Left colon (tissue), 2 donors: ENCODE results near the gene LSR. TPM values are rescaled to one million over a fixed set of nuclear protein-coding genes. Genes with fewer than 3 reads are reported as not detected.

Experiments
- ATAC-seq: fragments of 200-7000 bp; cut with Tn5 transposase; one replicate; pipeline ENCODE4 v1.9.1; 2020; ENCODE audit warnings: mild to moderate bottlenecking, moderate library complexity
- DNase-seq, 2 donors: peaks; one replicate each; pipeline ENCODE4 v3.0.0-alpha.2; 2020
- intact Hi-C, 2 donors: fragments of 100-400 bp; cut with DNase I in 1 of 2; cut with micrococcal nuclease in 1 of 2; formaldehyde crosslinking; loops; one replicate each; pipeline versions ENCODE4 v1.11.2 to v1.14.0; 2022; cut with DNase I, micrococcal nuclease
- total RNA-seq, 2 donors: library from RNA; stranded (reverse); fragmentation: NEBNext Ultra II Directional; extraction: Animal tissue kit (Norgen Biotek cat#: 25700); gene quantifications; one replicate each; pipeline ENCODE4 v1.2.1, GENCODE V29; 2021
- donor health status: DM: no; HTN: no; CAD: no.
- donor health status: DM: yes; HTN: yes; CAD: no.

The LSR gene
- total RNA-seq, 2 donors from 2014 or later, result 323 to 324 TPM

GRCh38 chr19:35306473-35307246 lies 57.9 kb downstream of the LSR start:
- intact Hi-C loops, result no loop called here
- ATAC-seq (no peak), DNase-seq (no peak)

- no peak for ATAC-seq
- no peak for DNase-seq
- intact Hi-C loops, result no loop called here
Measured at GRCh38 chr19:35307931-35308330, 59.1 kb downstream of the LSR start.

DNA sequence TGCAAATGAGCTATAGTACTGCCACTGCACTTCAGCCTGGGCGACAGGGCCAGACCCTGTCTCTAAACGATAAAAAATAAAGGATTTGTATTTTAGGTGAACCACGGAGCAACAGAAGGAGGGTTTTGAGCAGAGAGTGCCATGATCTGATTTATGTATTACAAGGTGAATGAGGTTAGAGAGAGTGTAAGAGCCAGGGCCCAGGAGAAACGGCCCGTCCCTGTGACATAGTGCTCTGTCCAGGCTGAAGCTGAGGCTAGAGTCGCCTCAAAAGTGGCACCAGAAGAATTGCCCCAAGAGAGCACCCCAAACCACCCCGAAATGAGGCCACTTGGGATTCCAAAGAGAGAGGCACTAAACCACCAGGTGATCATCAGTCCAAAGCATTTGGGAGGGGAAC lies 60.1 kb downstream of the LSR start:
- intact Hi-C loops, result no loop called here
- ATAC-seq (no peak), DNase-seq (no peak)

- intact Hi-C loops, result no loop called here
- ATAC-seq, result no peak
- no peak for DNase-seq
Measured at GRCh38 chr19:35309481-35310279, 60.9 kb downstream of the LSR start.

DNA sequence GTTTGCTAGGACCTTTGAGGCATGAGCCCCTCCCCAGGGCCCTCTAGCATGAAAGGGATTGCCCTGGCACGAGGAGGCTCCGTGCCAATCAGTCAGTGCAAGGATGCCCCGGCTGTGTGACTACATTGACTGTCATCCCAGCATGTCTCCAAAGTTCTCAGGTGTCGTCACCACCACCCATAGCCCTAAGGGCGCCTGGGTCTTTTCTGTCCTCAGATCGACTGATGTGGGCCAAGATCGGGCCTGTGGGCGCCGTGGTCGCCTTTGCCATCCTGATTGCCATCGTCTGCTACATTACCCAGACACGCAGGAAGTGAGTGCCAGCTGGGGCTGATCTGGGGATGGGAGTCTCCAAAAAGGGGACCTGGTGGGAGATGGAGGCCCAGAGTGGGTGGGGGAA lies 61.5 kb downstream of the LSR start:
- ATAC-seq, result no peak
- intact Hi-C loops, result no loop called here
- DNase-seq, result no peak

GRCh38 chr19:35310811-35311465 lies 62.1 kb downstream of the LSR start:
- no peak for ATAC-seq
- intact Hi-C loops, result no loop called here
- DNase-seq, result no peak

- ATAC-seq (no peak), DNase-seq (no peak)
- intact Hi-C loops, result no loop called here
Measured at GRCh38 chr19:35311901-35312665, 63.3 kb downstream of the LSR start.

DNA sequence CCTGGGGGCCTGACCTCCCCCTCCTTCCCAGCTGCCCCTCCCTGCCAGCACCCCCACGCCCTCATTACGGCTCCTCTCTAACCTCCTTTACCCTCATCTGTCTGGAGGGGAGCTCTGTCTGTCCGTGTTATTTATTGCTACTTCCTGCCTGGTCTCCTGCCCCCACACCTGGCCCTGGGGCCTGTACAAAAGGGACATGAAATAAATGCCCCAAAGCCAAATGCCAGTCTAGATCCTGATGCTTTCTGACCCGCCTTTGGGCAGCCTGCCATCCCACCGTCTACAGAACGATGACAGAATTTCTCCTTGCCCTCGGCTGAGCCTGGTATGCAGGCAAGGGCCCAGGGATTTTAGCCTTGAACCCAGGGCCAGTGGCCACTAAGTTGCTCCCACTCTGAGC lies 64.8 kb downstream of the LSR start:
- intact Hi-C loops, result no loop called here
- DNase-seq (no peak), ATAC-seq (no peak)

DNA sequence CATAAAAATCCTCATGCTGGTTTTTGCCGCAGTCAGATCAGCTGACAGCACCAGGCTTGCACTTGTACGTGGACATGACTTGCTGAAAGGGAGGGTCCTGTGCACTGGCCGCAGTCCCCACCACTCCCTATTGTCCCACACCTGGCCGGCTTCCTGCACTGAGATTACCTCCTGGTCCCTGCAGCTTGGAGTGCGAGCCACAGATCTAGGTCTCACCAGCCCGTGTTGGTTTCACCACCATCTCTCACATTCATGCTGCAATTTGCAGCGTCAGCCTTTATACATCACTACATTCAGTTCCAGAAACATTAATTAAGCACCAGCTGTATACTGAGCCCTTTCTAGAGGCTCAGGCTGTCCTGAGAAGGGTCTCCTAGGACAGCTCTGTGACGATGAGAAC lies 65.2 kb downstream of the LSR start:
- intact Hi-C loops, result no loop called here
- ATAC-seq (no peak), DNase-seq (no peak)

DNA sequence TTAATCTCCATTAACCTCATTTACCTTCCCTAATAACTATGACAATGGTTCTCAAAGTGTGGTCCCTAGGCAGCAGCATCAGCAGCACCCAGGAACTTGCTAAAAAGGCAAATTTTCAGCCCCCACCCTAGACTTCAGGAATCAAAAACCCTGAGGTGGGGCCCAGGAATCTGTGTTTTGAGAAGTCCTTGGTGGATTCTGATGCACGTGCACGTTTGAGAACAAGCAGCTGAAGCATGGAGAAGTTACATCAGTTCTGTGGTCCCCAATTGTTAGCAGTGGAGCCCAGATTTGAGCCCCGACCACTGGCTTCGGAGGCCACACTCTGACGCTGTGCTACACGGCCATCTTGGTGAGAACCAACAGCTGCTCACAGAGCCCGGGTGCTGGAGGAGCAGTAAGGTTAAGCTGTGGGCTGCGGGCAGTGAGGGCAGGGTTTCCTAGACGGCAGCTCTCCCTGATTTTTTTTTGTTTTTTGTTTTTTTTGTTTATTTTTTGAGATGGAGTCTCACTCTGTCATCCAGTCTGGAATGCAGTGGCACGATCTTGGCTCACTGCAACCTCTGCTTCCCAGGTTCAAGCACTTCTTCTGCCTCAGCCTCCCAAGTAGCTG lies 66.2 kb downstream of the LSR start:
- intact Hi-C loops, result no loop called here
- no peak for ATAC-seq
- no peak for DNase-seq

DNA sequence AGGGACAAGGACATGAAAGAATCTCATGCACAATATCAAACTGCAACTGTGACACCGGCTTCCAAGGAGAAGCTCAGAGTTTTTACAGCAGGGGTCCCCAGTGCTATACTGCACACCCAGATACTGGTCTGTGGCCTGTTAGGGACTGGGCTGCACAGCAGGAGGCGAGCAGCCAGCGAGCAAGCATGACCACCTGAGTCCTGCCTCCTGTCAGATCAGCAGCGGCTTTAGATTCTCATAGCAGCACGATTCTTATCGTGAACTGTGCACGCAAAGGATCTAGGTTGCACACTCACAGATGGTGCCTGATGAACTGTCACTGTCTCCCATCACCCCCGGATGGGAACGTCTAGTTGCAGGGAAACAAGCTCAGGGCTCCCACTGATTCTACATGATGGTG lies 67.1 kb downstream of the LSR start:
- DNase-seq, result no peak
- intact Hi-C loops, result no loop called here
- no peak for ATAC-seq

DNA sequence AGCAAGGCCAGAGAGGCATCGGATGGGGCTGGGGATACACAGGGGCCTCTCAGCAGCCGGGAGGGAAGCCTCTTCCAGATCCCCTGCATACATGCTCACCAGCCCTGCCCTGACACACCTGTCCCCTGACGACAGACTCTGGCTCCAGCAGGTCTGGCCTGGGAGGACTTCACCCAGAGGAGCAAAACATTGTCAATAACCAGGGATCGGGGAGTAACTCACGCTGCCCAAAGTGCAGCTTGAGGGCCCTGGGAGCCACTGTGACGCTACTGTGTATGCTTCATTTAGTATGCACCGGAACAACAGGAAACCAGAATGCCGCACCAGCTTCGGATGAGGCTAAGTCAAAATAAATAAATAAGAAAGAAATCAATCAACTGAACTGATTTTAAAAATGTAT lies 67.8 kb downstream of the LSR start:
- ATAC-seq, result no peak

More for the DNA sequence above, 67.8 kb downstream of the LSR start:
- intact Hi-C loops, result no loop called here
- no peak for DNase-seq

Other genes with a start within 250 kb of the LSR start
- gene GRAMD1A, start 248.7 kb upstream of the LSR start, total RNA-seq, result 10 to 100 TPM; 17.1 to 32.3 TPM
- 1 to 10 TPM; 2.2 to 4.1 TPM for gene SCN1B, start 218.5 kb upstream of the LSR start, total RNA-seq
- gene HPN, start 207.3 kb upstream of the LSR start, total RNA-seq, result 1 to 10 TPM in 1 of 2 donors, under 1 TPM in 1; 0.95 to 1.1 TPM
- gene FXYD3, start 133.2 kb upstream of the LSR start, total RNA-seq, result 1,000 to 10,000 TPM; 4,169 to 4,218 TPM
- 10 to 100 TPM in 1 of 2 donors, 1 to 10 TPM in 1; 9.7 to 14.2 TPM for gene LGI4, start 113.9 kb upstream of the LSR start, total RNA-seq
- gene FXYD1, start 110.2 kb upstream of the LSR start, total RNA-seq, result 10 to 100 TPM in 1 of 2 donors, 1 to 10 TPM in 1; 7.7 to 30.3 TPM
- gene FXYD7, start 105.7 kb upstream of the LSR start, total RNA-seq, result not detected
- 10 to 100 TPM; 14.9 to 18.3 TPM for gene FXYD5, start 94.3 kb upstream of the LSR start, total RNA-seq
- gene FAM187B, start 20.3 kb upstream of the LSR start, total RNA-seq, result not detected
- gene USF2, start 20.0 kb downstream of the LSR start, total RNA-seq, result 10 to 100 TPM; 85.9 to 96.2 TPM
- not detected for gene HAMP, start 33.5 kb downstream of the LSR start, total RNA-seq
- gene MAG, start 43.2 kb downstream of the LSR start, total RNA-seq, result not detected
- gene CD22, start 80.2 kb downstream of the LSR start, total RNA-seq, result 1 to 10 TPM; 2.5 to 3.2 TPM
- under 1 TPM in 1 of 2 donors, not detected in 1; 0.11 TPM for gene FFAR1, start 98.9 kb downstream of the LSR start, total RNA-seq
- gene FFAR3, start 109.5 kb downstream of the LSR start, total RNA-seq, result not detected
- gene GPR42, start 122.1 kb downstream of the LSR start, total RNA-seq, result not detected
- 1 to 10 TPM; 1.2 to 1.8 TPM for gene FFAR2, start 199.3 kb downstream of the LSR start, total RNA-seq
- not detected for gene KRTDAP, start 241.5 kb downstream of the LSR start, total RNA-seq